Glutamatergic neuron (in vitro differentiated cells): ENCODE measurements around the gene CD6. TPM values are rescaled to one million over a fixed set of nuclear protein-coding genes. Genes with fewer than 3 reads are reported as not detected.

Experiments used
- DNase-seq: peaks from one replicate; pipeline ENCODE4 v3.0.0; 2022
- H3K27ac Mint-ChIP-seq: one replicate; pipeline ENCODE4 v1.8.0; 2020; ENCODE audit warnings: mild to moderate bottlenecking, mixed read lengths, inconsistent platforms; ENCODE audit not compliant: unreplicated experiment
- H3K27me3 Mint-ChIP-seq: one replicate; pipeline ENCODE4 v1.8.0; 2020; ENCODE audit warnings: mild to moderate bottlenecking, moderate library complexity, mixed read lengths, inconsistent platforms; ENCODE audit not compliant: unreplicated experiment
- H3K36me3 Mint-ChIP-seq: one replicate; pipeline ENCODE4 v1.8.0; 2020; ENCODE audit warnings: mild to moderate bottlenecking, mixed read lengths, inconsistent platforms; ENCODE audit not compliant: unreplicated experiment
- H3K4me1 Mint-ChIP-seq: one replicate; pipeline ENCODE4 v1.8.0; 2020; ENCODE audit warnings: mild to moderate bottlenecking, low read depth, mixed read lengths, inconsistent platforms; ENCODE audit not compliant: unreplicated experiment
- H3K4me3 Mint-ChIP-seq: one replicate; pipeline ENCODE4 v1.8.0; 2020; ENCODE audit warnings: mild to moderate bottlenecking, mixed read lengths, inconsistent platforms; ENCODE audit not compliant: unreplicated experiment
- H3K9me3 Mint-ChIP-seq: one replicate; pipeline ENCODE4 v1.8.0; 2020; ENCODE audit warnings: mild to moderate bottlenecking, moderate library complexity, mixed read lengths, inconsistent platforms; ENCODE audit not compliant: unreplicated experiment
- CTCF ChIP-seq: fragments of 200-600 bp; sonication (generic); IDR thresholded peaks from one replicate; pipeline ENCODE4 v1.5.0; 2021; ENCODE audit not compliant: partially characterized antibody, unreplicated experiment
- total RNA-seq: library from RNA; stranded (reverse); fragmentation: NEBNext Ultra II Directional; extraction: Animal tissue kit (Norgen Biotek cat#: 25700); gene quantifications from one replicate; pipeline ENCODE4 v1.2.1, GENCODE V29; 2021; ENCODE audit not compliant: unreplicated experiment

Gene CD6
- total RNA-seq, 1 donor from 2014 or later, result not detected

GRCh38 chr11:61034704-61035525 lies 63.4 kb downstream of the CD6 start:
- Mint-ChIP-seq H3K27me3 (no peaks in the 10 kb centered on the region), H3K36me3 (no peaks in the 10 kb centered on the region), H3K4me1 (peaks cover 8% of the 10 kb centered on the region), H3K9me3 (no peaks in the 10 kb centered on the region), H3K4me3 (no peak overlapping the region), H3K27ac (no peak overlapping the region)
- no peak for DNase-seq
- no peak for TF ChIP-seq CTCF

GRCh38 chr11:61035526-61035835 lies 64.0 kb downstream of the CD6 start:
- no peaks in the 10 kb centered on the region for H3K9me3 Mint-ChIP-seq
- H3K4me3 Mint-ChIP-seq, result no peak overlapping the region
- no peak overlapping the region for H3K27ac Mint-ChIP-seq

GRCh38 chr11:61037441-61038093 lies 66.1 kb downstream of the CD6 start:
- DNase-seq, result no peak
- H3K9me3 Mint-ChIP-seq, result no peaks in the 10 kb centered on the region
- no peaks in the 10 kb centered on the region for H3K36me3 Mint-ChIP-seq
- H3K27ac Mint-ChIP-seq, result no peak overlapping the region
- H3K4me1 Mint-ChIP-seq, result peaks cover 17% of the 10 kb centered on the region
- no peak overlapping the region for H3K4me3 Mint-ChIP-seq
- TF ChIP-seq CTCF, result no peak
- H3K27me3 Mint-ChIP-seq, result no peaks in the 10 kb centered on the region

More at GRCh38 chr11:61035526-61035835, 64.0 kb downstream of the CD6 start:
- Mint-ChIP-seq H3K27me3 (no peaks in the 10 kb centered on the region), H3K4me1 (peaks cover 8% of the 10 kb centered on the region), H3K36me3 (no peaks in the 10 kb centered on the region)
- no peak for DNase-seq
- TF ChIP-seq CTCF, result no peak

GRCh38 chr11:61039916-61040315 lies 68.4 kb downstream of the CD6 start:
- peaks cover 22% of the 10 kb centered on the region for H3K4me1 Mint-ChIP-seq
- H3K27ac Mint-ChIP-seq, result no peak overlapping the region
- no peaks in the 10 kb centered on the region for H3K9me3 Mint-ChIP-seq
- H3K36me3 Mint-ChIP-seq, result no peaks in the 10 kb centered on the region
- no peaks in the 10 kb centered on the region for H3K27me3 Mint-ChIP-seq
- no peak for TF ChIP-seq CTCF
- no peak for DNase-seq
- no peak overlapping the region for H3K4me3 Mint-ChIP-seq
